GM12872 (cell line): Measurements from ENCODE around the gene TNK1.

Source experiments
- CTCF ChIP-seq: IDR thresholded peaks from 3 replicates; pipeline ENCODE4 v1.5.1; 2011; ENCODE audit warnings: low read depth, mild to moderate bottlenecking, low read length, moderate library complexity; ENCODE audit not compliant: insufficient read depth

Gene TNK1

DNA sequence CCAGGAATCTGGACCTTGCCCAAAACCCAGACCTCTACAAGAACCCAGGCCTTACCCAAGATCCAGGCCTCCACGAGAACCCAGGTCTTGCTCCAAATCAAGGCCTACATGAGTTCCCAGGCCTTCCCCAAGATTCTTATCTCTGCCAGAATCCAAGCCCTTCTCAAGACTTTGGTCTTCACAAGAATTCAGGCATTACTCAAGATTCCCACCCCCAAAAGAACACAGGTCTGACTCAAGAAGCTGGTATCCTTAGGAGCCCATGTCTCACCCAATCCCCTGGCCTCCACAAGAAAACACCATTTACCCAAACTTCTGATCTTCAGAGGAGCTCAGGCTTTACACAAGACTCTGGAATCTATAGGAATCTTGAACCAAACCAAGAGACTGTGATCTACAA, 50.3 kb downstream of the TNK1 start:
- no peak for TF ChIP-seq CTCF

- TF ChIP-seq CTCF = no peak
These were observed 51.4 kb downstream of the TNK1 start for GRCh38 chr17:7432296-7432695.

DNA sequence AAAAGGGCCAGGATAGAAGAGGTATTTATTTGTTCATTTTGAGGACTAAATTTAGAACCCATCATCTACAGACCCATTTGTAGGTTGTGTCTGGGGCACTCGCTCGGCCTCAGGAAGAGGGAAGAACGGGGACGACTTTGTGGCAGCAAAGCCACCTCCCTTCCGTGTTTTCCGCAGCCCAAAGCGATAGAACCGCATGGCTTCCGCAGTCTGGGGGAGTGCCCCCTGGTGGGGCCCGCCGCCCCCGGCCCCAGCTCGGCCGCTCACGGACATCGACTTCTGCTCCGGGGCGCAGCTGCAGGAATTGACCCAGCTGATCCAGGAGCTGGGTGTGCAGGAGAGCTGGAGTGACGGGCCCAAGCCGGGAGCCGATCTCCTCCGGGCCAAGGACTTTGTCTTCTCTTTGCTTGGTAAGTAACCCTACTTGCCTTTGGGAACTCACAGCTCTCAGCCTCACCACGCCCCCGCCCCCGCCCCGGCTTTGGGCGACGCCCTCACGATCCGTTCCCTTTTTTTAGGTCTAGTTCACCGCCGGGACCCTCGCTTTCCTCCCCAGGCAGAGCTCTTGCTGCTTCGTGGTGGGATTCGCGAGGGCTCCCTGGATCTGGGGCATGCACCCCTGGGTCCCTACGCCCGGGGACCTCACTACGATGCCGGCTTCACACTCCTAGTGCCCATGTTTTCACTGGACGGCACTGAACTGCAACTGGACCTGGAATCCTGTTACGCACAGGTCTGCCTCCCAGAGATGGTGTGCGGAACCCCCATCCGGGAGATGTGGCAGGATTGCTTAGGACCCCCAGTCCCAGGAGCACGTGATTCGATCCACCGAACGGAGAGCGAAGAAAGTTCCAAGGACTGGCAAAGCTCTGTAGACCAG, 55.0 kb downstream of the TNK1 start:
- peak; percentile 50 for TF ChIP-seq CTCF

DNA sequence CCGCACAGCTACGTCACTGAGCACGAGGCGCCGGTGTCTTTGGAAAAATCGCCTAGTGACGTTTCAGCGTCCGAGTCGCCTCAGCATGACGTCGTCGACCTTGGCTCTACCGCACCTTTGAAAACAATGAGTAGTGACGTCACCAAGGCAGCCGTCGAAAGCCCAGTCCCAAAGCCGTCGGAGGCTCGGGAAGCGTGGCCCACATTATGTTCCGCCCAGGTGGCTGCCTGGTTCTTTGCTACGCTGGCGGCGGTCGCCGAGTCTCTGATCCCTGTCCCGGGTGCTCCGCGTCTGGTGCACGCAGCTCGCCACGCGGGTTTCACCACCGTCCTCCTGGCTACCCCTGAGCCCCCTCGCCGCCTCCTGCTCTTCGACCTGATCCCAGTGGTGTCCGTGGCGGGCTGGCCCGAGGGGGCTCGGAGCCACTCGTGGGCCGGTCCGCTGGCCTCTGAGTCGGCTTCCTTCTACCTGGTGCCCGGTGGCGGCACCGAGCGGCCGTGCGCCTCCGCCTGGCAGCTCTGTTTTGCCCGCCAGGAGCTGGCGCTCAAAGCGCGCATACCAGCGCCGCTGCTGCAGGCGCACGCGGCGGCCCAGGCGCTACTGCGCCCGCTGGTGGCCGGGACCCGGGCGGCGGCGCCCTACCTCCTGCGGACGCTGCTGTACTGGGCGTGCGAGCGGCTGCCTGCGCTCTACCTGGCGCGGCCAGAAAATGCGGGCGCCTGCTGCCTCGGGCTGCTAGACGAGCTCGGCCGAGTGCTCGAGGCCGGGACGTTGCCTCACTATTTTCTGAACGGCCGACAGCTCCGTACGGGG, 55.9 kb downstream of the TNK1 start:
- peak; percentile 82 for TF ChIP-seq CTCF

DNA sequence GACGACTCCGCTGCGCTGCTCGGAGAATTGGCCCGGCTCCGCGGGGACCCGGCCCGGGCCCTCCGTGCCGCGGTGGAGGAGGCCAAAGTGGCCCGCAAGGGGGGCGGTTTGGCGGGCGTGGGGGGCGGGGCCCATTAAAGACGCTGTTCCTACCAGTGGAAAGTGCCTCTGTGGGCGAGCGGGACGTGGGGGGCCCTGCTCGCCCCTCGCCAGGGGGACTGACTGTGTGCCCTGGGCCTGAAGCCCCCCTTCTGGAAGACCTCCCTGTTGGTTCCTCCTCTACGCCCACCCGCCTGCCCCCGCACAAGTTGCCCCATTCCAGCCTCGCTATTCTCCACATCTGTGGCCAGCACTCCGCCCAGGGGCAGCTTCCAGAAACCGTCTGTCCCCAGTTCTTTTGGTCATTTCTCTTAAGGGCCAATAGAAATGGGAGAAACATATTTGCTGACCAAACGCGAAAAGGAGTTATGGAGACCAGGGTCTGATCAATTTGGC, 56.5 kb downstream of the TNK1 start:
- TF ChIP-seq CTCF = no peak

GRCh38 chr17:7437950-7438614, 57.2 kb downstream of the TNK1 start:
- TF ChIP-seq CTCF = no peak
